ENCODE data around the gene DEDD.
"Not testable (repeated sequence)": the region's sequence is repeated elsewhere in the genome, so short reads cannot be mapped to it uniquely, and the experiment has no call there.

Gene DEDD

GRCh38 chr1:161117759-161118581 is 14.5 kb downstream of the DEDD start, which contains the start of the genes NIT1 and PFDN2:
Gene NIT1, plus strand, starts transcription at chr1:161118105. Its CDS starts 72 bp downstream, at chr1:161118177.
Gene PFDN2, minus strand, starts transcription at chr1:161118037. Its CDS starts 11 bp downstream, at chr1:161118026.
- peak within 1 kb of the TSS; percentile 100 for H3K4me3 ChIP-seq (ENCODE audit: low read depth, low read length)
- TF ChIP-seq CTCF (IDR thresholded peaks at IDR 0.05; ENCODE audit: borderline replicate concordance, insufficient read depth, low read depth, low read length) = no peak

- not testable (repeated sequence) for H3K4me3 ChIP-seq (ENCODE audit: low read depth, low read length)
These were observed 16.5 kb downstream of the DEDD start for GRCh38 chr1:161115961-161116360.

- no peak for TF ChIP-seq CTCF (IDR thresholded peaks at IDR 0.05; ENCODE audit: borderline replicate concordance, insufficient read depth, low read depth, low read length)
- no peak overlapping the region for H3K4me3 ChIP-seq (ENCODE audit: low read depth, low read length)
These were observed 17.2 kb downstream of the DEDD start for GRCh38 chr1:161115132-161115711.

- no peak for TF ChIP-seq CTCF (IDR thresholded peaks at IDR 0.05; ENCODE audit: borderline replicate concordance, insufficient read depth, low read depth, low read length)
- no peak overlapping the region for H3K4me3 ChIP-seq (ENCODE audit: low read depth, low read length)
These were observed 17.9 kb downstream of the DEDD start for GRCh38 chr1:161114556-161114955.

GRCh38 chr1:161113915-161114314 is 18.6 kb downstream of the DEDD start:
- no peak overlapping the region for H3K4me3 ChIP-seq (ENCODE audit: low read depth, low read length)
- TF ChIP-seq CTCF (IDR thresholded peaks at IDR 0.05; ENCODE audit: borderline replicate concordance, insufficient read depth, low read depth, low read length) = no peak

- TF ChIP-seq CTCF (IDR thresholded peaks at IDR 0.05; ENCODE audit: borderline replicate concordance, insufficient read depth, low read depth, low read length) = no peak
- H3K4me3 ChIP-seq (ENCODE audit: low read depth, low read length) = no peak overlapping the region
These were observed 20.9 kb downstream of the DEDD start for GRCh38 chr1:161111527-161111926.

GRCh38 chr1:161111117-161111516 is 21.4 kb downstream of the DEDD start:
- TF ChIP-seq CTCF (IDR thresholded peaks at IDR 0.05; ENCODE audit: borderline replicate concordance, insufficient read depth, low read depth, low read length) = no peak
- H3K4me3 ChIP-seq (ENCODE audit: low read depth, low read length) = no peak overlapping the region

Measured in GM12875 (cell line).